ENCODE results near the gene ARL2BP. TPM values are rescaled to one million over a fixed set of nuclear protein-coding genes. Genes with fewer than 3 reads are reported as not detected.

The ARL2BP gene
- total and polyA plus RNA-seq, 2 of the 4 experiments (the other 2 are of a cell fraction): 46.9 to 73.7 TPM

DNA sequence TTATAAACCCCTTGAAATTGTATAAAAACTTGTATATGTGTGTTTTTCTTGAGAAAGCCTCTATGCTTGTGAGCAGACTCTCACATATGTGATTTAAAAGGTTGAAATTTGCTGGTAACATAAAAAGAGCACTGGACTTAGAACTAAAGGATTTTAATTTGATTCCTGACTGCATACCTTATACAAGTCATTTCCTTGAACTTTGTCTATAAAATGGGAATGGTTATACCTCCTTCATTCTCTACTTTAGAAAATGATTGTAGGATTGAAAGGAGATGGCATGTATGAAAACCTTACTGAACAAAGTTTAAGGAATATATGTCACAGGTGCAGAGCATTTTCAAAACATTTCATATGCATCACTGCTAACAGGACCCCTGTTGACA is 10.4 kb upstream of the ARL2BP start:
- Histone ChIP-seq H3K23ac (ENCODE audit: low read depth, low read length) (no peak overlapping the region), H4K8ac (ENCODE audit: low read depth in 2 of 2, low read length in 2 of 2) (no peak overlapping the region), H2BK120ac (ENCODE audit: low read depth, low read length) (no peak overlapping the region), H3K56ac (ENCODE audit: extremely low read depth, insufficient read depth, low read length) (no peak overlapping the region), H2AK5ac (ENCODE audit: low read depth, low read length) (no peak overlapping the region), H3K79me1 (ENCODE audit: low read depth in 1 of 2, low read length in 2 of 2) (peaks cover 0 to 4% of the 10 kb centered on the region in 2 experiments; a peak in 2 of 4 replicates), H4K5ac (ENCODE audit: low read depth, low read length) (no peak overlapping the region), H3K4me2 (ENCODE audit: low read depth, low read length) (no peak overlapping the region), H2BK15ac (ENCODE audit: low read depth, low read length) (no peak overlapping the region), H3K4me3 (ENCODE audit: insufficient read depth, low read depth, low read length) (no peak overlapping the region), H3K4me1 (ENCODE audit: control insufficient read depth, insufficient read depth, low read length) (peaks cover 8% of the 10 kb centered on the region), H3K14ac (replicated peaks; ENCODE audit: low read depth, low read length) (no peak overlapping the region), H2AK9ac (replicated peaks; ENCODE audit: low read depth, low read length, poor library complexity) (no peak overlapping the region), H3K4ac (ENCODE audit: low read depth, low read length) (no peak overlapping the region), H3K27me3 (ENCODE audit: control insufficient read depth, insufficient read depth, low read length) (no peaks in the 10 kb centered on the region), H3K18ac (ENCODE audit: low read depth, low read length) (no peak overlapping the region), H3K27ac (ENCODE audit: insufficient read depth, low read length) (no peak overlapping the region), H2BK20ac (ENCODE audit: low read depth, low read length) (no peak overlapping the region), H3K9ac (ENCODE audit: low read depth, low read length) (no peak overlapping the region), H2AFZ (replicated peaks; ENCODE audit: low read length, poor library complexity) (no peak overlapping the region), H4K20me1 (ENCODE audit: insufficient read depth, low read length) (no peaks in the 10 kb centered on the region), H3K9me1 (ENCODE audit: insufficient read depth, low read length) (peaks cover 7% of the 10 kb centered on the region), H3K9me3 (ENCODE audit: control insufficient read depth, insufficient read depth, low read length) (no peaks in the 10 kb centered on the region), H4K91ac (ENCODE audit: insufficient read depth, low read depth, low read length) (no peak overlapping the region), H2BK5ac (ENCODE audit: low read depth, low read length, poor library complexity, severe bottlenecking) (no peak overlapping the region), H3K36me3 (ENCODE audit: control insufficient read depth, insufficient read depth, low read length) (peaks cover 20% of the 10 kb centered on the region)
- POLR2A ChIA-PET (ENCODE audit: unreplicated experiment): no interaction called here
- intact Hi-C loops (cut with micrococcal nuclease): no loop called here
- BruUV-seq (replicated peaks): no TSS peak
- DNase-seq (no peak), ATAC-seq (ENCODE audit: low read depth) (no peak)
- TF ChIP-seq, protein P1, sequence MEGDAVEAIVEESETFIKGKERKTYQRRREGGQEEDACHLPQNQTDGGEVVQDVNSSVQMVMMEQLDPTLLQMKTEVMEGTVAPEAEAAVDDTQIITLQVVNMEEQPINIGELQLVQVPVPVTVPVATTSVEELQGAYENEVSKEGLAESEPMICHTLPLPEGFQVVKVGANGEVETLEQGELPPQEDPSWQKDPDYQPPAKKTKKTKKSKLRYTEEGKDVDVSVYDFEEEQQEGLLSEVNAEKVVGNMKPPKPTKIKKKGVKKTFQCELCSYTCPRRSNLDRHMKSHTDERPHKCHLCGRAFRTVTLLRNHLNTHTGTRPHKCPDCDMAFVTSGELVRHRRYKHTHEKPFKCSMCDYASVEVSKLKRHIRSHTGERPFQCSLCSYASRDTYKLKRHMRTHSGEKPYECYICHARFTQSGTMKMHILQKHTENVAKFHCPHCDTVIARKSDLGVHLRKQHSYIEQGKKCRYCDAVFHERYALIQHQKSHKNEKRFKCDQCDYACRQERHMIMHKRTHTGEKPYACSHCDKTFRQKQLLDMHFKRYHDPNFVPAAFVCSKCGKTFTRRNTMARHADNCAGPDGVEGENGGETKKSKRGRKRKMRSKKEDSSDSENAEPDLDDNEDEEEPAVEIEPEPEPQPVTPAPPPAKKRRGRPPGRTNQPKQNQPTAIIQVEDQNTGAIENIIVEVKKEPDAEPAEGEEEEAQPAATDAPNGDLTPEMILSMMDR (conservative IDR thresholded peaks at IDR 0.05; ENCODE audit: low read depth, low read length): no peak
- TF ChIP-seq RFX5 (IDR thresholded peaks at IDR 0.05; ENCODE audit: low read depth, low read length) (no peak), MXI1 (IDR thresholded peaks at IDR 0.05; ENCODE audit: borderline replicate concordance, low read depth, low read length) (no peak), MAFK (IDR thresholded peaks at IDR 0.05; ENCODE audit: low read depth, low read length) (no peak), NFE2L2 (IDR thresholded peaks at IDR 0.05; ENCODE audit: low read depth, low read length) (no peak)
- TF ChIP-seq, protein P2, sequence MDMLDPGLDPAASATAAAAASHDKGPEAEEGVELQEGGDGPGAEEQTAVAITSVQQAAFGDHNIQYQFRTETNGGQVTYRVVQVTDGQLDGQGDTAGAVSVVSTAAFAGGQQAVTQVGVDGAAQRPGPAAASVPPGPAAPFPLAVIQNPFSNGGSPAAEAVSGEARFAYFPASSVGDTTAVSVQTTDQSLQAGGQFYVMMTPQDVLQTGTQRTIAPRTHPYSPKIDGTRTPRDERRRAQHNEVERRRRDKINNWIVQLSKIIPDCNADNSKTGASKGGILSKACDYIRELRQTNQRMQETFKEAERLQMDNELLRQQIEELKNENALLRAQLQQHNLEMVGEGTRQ (IDR thresholded peaks at IDR 0.05; ENCODE audit: low read depth, low read length): no peak
- TF ChIP-seq, protein P3, sequence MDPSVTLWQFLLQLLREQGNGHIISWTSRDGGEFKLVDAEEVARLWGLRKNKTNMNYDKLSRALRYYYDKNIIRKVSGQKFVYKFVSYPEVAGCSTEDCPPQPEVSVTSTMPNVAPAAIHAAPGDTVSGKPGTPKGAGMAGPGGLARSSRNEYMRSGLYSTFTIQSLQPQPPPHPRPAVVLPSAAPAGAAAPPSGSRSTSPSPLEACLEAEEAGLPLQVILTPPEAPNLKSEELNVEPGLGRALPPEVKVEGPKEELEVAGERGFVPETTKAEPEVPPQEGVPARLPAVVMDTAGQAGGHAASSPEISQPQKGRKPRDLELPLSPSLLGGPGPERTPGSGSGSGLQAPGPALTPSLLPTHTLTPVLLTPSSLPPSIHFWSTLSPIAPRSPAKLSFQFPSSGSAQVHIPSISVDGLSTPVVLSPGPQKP (IDR thresholded peaks at IDR 0.05; ENCODE audit: borderline replicate concordance, low read depth, low read length): no peak
- CTCF ChIA-PET: no interaction called here
- dilution Hi-C loops (cut with HindIII; ENCODE audit: low sequenced_read_pairs, unreplicated experiment): no loop called here
- in situ Hi-C loops (cut with MboI; ENCODE audit: low sequenced_read_pairs): no loop called here
